GM20431 (cell line): Measurements from ENCODE around the gene COL11A2.
"Not testable (repeated sequence)": the region's sequence is repeated elsewhere in the genome, so short reads cannot be mapped to it uniquely, and the experiment has no call there.

Experiments
- in situ Hi-C: fragments of 300-500 bp; cut with MseI, MboI; formaldehyde crosslinking; loops from one replicate; pipeline ENCODE4 v1.15.0; 2020; ENCODE audit warnings: low sequenced_read_pairs; ENCODE audit not compliant: unreplicated experiment

The COL11A2 gene

DNA sequence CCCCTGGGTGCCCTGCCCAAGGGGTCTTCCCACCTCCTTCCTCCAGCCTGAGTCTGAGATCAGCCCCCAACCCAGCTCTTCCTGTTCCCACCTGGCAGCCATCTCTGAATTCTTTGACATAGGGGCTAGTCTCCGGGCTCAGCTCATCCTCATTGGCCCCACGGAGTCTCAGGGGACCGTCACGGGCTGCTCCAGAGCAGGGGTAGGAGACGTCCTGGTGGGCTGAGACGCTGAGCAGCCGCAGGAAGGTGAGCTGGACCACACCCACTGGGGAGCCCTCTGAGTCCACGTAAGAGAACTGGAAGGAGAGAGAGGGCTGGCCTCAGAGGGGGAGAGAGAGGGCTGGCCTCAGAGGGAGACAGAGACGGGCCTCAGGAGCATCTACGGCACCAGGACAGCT, 28.1 kb downstream of the COL11A2 start:
- in situ Hi-C loops = loop anchor here (10.0 kb wide), 1 partner anchor 81 kb away; no protein-coding TSS in a partner anchor

- in situ Hi-C loops = loop anchor here (10.0 kb wide), 1 partner anchor 81 kb away; no protein-coding TSS in a partner anchor
These were observed 28.7 kb downstream of the COL11A2 start for GRCh38 chr6:33163540-33163939.

- in situ Hi-C loops = loop anchor here (10.0 kb wide), 1 partner anchor 83 kb away; no protein-coding TSS in a partner anchor
These were observed 30.6 kb downstream of the COL11A2 start for GRCh38 chr6:33161354-33162331.

- in situ Hi-C loops = loop anchor here (10.0 kb wide), 1 partner anchor 84 kb away; no protein-coding TSS in a partner anchor
These were observed 31.4 kb downstream of the COL11A2 start for GRCh38 chr6:33160728-33161344.

DNA sequence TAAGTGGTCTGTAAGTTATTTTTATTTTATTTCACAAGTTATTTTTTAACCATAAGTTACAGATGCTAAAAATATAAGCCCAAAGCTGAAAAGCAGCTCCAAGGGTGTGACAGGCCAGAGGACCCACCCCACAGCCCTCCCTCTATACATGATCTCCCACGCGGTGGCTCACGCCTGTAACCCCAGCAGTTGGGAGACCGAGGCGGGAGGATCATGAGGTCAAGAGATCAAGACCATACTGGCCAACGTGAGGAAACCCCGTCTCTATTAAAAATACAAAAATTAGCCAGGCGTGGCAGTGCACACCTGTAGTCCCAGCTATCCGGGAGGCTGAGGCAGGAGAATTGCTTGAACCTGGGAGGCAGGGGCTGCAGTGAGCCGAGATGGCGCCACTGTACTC, 32.2 kb downstream of the COL11A2 start:
- in situ Hi-C loops = loop anchor here (10.0 kb wide), 1 partner anchor 85 kb away; no protein-coding TSS in a partner anchor

- in situ Hi-C loops = no loop called here
These were observed 35.3 kb downstream of the COL11A2 start for GRCh38 chr6:33156964-33157363.

- in situ Hi-C loops = no loop called here
These were observed 35.7 kb downstream of the COL11A2 start for GRCh38 chr6:33156561-33156960.

- in situ Hi-C loops = no loop called here
These were observed 37.9 kb downstream of the COL11A2 start for GRCh38 chr6:33154349-33154748.

- in situ Hi-C loops = no loop called here
These were observed 41.2 kb downstream of the COL11A2 start for GRCh38 chr6:33151050-33151449.

GRCh38 chr6:33150560-33150959, 41.7 kb downstream of the COL11A2 start:
- in situ Hi-C loops = not testable (repeated sequence)

- in situ Hi-C loops = no loop called here
These were observed 44.2 kb downstream of the COL11A2 start for GRCh38 chr6:33147807-33148666.

DNA sequence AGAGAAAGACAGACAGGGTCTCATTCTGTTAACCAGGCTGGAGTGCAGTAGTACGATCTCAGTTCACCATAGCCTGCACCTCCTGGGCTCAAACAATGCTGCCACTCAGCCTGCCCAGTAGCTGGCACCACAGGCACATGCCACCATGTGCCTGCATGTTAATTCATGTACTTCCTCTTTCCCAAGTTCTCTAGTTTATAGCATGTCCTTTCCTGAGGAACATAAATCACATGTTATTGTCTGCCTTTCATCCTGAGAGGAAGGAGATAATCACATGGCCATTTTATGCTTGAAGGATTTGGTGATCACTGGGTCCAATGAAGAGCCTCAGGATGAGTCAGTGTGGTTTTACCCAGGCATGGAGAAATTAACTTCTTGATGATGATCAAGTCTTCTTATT, 47.9 kb downstream of the COL11A2 start:
- in situ Hi-C loops = no loop called here

DNA sequence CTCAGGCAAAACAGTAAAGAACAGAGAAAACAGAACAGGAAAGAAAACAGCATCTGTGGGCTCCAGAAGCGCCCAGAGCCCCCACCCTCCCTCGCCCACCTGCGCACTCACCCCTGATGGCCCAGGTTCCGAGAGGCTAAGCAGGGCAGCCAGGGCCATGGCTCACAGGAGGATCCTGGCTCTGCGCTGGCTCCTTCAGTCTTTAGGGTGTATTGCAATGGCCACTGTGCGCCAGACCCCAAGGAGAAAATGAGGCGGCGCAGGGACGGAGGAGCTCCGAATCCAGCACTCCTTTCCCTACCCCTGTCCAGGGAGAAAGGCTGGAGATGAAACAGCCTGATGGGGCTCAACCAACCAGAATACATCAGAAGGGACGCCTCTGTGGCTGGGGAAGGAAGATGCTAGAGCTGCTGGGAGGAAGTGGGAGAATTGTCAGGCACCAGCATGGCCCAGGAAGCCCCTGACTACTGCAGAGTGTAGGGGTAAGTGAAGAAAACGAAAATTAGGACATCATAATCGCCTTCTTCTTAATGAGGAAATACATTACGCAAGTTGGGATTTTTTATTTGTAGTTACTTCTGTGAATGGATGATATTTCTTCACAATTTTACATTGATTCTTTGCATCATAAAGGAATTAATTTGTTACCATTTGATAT, 49.0 kb downstream of the COL11A2 start:
- in situ Hi-C loops = no loop called here

DNA sequence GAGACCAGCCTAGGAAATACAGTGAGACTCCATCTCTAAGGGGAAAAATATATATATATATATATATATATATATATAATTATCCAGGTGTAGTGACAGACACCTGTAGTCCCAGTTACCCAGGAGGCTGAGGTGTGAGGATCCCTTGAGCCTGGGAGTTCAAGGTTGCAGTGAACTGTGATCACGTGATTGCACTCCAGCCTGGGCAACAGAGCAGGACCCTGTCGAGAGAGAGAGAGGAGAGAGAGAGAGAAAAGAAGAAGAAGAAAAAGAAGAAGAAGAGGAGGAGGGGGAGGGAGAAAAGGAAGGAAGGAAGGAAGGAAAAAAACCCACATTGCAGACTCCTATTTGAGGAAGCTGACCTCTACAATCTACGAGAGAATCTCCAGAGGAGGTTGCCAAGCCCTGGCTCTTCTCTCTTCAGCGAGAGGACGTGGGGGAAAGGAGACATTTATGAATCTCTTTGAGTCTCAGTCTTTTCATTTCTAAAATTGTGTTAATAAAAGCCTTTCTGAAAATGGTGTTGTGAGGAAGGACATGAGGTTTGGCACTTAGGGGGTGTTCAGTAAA, 49.7 kb downstream of the COL11A2 start:
- in situ Hi-C loops = no loop called here

- in situ Hi-C loops = no loop called here
These were observed 51.7 kb downstream of the COL11A2 start for GRCh38 chr6:33140556-33140955.

GRCh38 chr6:33139596-33140206, 52.6 kb downstream of the COL11A2 start:
- in situ Hi-C loops = no loop called here

GRCh38 chr6:33136310-33136900, 55.9 kb downstream of the COL11A2 start:
- in situ Hi-C loops = no loop called here

- in situ Hi-C loops = no loop called here
These were observed 60.2 kb downstream of the COL11A2 start for GRCh38 chr6:33132081-33132524.
